Sciatic nerve (tissue), 2 donors: Measurements from ENCODE around the gene PPAN. TPM values are rescaled to one million over a fixed set of nuclear protein-coding genes. Genes with fewer than 3 reads are reported as not detected.
A peak's percentile ranks its signal among the peaks of the same experiment; 100 is the strongest.

Experiments
- ATAC-seq: fragments of 200-7000 bp; cut with Tn5 transposase; one replicate; pipeline ENCODE4 v1.9.1; 2020; ENCODE audit warnings: mild to moderate bottlenecking, moderate library complexity
- DNase-seq: peaks from one replicate; pipeline ENCODE4 v3.0.0-alpha.2; 2020; ENCODE audit warnings: low spot score
- intact Hi-C: fragments of 100-400 bp; cut with DNase I; formaldehyde crosslinking; loops from one replicate; pipeline ENCODE4 v1.14.2; 2022
- total RNA-seq: library from RNA; stranded (reverse); fragmentation: NEBNext Ultra II Directional; extraction: Animal tissue kit (Norgen Biotek cat#: 25700); gene quantifications from one replicate; pipeline ENCODE4 v1.2.1, GENCODE V29; 2021
- donor health status: DM: no; HTN: no; CAD: no.
- donor health status: DM: no; HTN: no; CAD: no.

The PPAN gene
- total RNA-seq, 1 donor from 2014 or later = 31.3 TPM

GRCh38 chr19:10134040-10134439 is 27.9 kb downstream of the PPAN start:
- intact Hi-C loops = no loop called here
- DNase-seq (no peak), ATAC-seq (no peak)

DNA sequence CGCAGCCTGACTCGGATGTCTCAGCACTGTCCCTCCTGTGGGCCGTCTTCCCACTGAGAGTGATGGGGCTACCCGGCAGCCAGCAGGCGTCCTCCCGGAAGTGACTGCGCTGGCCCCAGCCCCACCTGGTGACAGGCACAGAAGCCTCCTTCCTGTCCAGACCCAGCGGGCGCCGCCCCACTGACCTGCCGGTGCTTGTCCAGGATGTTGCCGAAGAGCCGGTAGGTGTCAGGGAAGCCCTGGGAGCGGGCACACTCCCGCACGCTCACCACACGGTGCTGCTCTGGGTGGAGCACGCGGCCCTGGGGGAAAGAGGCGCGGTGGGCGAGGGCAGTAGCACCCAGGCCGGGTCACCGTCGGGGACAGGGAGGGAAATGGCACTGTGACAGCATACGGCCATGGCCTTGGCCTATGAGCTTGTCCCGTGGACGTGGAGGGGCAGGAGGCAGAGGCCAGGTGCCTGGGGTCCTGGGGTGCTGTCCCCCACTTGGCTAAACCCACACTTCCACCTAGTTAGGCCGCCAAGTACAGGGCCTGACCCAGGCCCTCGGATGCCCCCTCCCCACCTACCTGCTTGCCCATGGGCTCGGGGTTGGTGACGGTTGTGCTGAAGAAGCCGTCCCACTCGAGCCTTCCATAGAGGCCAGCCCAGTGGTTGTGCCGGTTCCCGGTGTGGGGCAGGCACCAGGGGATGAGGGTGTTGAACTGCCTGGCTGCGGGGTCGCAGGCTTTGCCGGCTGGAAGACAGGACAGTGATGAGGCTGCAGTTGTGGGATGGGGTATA is 29.6 kb downstream of the PPAN start:
- ATAC-seq (no peak), DNase-seq (no peak)
- intact Hi-C loops = no loop called here

DNA sequence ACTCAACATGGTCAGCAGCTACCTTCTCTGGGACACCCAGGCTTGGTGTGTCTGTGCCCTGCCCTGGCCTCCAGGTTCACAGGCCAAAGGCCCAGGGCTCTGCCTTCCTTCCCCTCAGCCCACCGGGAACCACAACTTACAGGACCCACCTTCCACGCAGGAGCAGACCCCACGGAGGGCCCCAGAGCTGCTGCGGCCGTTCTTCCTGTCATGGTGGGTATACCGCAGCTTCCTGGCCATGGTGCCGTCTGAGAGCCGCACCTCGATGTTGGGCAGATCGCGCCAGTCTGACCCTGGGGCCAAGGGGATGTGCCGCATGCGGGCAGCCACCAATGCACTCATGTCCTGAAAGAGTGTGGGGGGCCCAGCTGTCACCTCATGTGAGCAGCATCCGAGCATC is 30.8 kb downstream of the PPAN start:
- ATAC-seq = no peak
- intact Hi-C loops = no loop called here
- no peak for DNase-seq

DNA sequence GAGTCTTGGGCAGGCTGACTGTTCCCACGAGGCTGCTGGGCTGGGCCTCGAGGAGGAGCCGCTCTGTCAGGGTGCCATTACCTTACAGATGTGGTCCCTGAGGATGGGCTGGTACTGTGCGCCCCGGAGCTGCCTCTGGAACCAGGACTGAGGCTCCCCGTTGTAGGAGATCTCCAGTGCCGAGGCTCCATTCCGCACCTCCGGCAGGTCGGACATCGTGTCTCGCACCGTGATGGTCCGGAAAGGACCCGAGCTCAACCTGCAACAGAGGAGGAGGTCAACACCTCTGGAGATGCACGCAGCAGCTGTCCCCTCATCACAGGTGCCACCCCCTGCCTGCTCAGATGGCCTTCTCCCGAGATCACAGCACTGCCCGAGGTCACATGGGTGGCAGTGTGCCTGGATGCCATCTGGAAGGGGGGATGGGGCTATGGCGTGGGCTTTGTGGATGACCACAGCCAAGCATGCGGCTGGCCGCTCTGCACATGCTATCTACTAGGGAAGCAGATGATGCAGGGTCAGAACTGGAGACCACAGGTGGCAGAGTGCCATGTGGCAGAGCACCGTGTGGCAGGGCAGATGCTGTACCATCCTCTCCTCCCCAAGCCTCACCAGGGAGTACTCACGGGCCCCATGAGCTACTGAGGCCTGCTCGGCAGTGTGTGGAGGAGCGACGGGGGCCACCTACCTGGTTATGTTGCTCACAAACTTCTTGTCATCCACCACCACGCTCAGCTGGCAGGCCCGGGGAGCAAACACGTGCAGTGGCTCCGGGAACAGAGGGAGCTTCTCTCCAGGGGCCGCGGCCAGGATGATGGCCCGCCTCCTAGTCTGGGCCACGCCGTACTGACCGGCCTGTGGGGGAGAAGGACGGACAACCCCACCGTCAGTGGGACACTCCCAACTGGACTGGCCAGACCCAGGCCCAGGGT is 31.9 kb downstream of the PPAN start:
- ATAC-seq = no peak
- intact Hi-C loops = no loop called here
- no peak for DNase-seq

DNA sequence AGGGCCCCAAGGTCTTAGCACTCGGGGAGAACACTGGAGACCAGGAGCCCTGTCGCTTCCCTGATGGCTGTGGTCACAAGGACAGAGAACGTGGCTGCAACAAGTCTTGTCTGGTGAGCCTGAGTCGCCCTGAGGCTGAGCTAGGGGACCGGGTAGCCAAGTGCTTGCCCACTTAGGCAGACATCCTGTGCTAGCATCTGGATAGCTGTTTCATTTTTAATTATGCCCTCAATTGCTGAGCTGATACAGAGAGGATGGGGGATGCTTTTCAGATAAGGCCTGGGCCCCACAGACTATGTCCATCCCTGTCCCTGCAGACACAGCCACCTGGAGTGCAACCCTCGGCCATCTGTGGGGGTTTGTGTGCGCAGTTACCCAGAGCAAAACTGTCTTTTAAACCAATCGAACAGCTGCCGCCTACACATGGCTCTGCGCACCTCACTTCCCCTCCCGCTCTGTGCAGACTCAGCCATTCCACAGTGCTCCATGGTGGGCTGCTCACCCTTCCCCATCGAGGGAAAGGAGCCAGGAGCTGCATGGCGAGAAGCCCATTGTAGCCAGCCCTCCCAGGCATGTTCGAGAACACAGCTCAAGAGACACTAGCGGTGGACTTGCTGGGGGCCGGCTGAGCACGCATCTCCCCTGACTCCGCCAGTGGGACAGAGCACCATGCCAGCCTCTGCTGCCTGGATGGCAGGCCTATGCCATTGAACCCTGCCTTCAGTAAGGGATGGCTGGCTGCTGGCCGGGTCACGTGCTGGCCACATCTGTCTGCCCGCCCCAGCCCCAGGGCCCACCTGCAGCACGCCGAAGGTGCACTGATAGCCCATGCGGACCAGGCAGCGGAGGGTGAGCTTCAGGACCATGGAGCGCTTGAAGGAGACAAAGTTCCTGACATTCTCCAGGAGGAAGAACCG is 33.0 kb downstream of the PPAN start:
- no peak for ATAC-seq
- DNase-seq = no peak
- intact Hi-C loops = no loop called here

DNA sequence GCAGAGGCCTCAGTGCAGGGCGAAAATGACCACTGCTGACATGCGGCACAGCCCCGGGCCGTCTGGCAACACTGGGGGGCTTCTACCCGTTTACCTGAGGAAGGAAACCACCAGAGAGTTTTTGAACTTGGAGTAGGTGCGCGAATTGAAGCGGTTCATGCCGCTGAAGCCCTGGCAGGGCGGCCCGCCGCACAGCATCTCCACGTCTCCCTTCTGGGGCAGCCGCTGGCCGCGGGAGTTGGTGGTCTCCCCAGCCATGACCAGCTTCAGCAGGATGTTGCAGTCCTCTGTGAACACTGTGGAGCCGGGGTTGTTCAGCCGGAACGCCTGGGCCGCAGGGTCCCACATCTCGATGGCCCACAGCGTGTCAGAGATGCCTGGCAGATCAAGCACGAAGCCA is 33.8 kb downstream of the PPAN start:
- DNase-seq = no peak
- intact Hi-C loops = no loop called here
- no peak for ATAC-seq

GRCh38 chr19:10141479-10141878 is 35.3 kb downstream of the PPAN start:
- intact Hi-C loops = no loop called here
- ATAC-seq = no peak
- no peak for DNase-seq

GRCh38 chr19:10141973-10142372 is 35.8 kb downstream of the PPAN start:
- intact Hi-C loops = no loop called here

GRCh38 chr19:10142701-10143375 is 36.7 kb downstream of the PPAN start:
- ATAC-seq (no peak), DNase-seq (no peak)
- intact Hi-C loops = no loop called here

More at GRCh38 chr19:10141973-10142372, 35.8 kb downstream of the PPAN start:
- ATAC-seq (no peak), DNase-seq (no peak)

GRCh38 chr19:10143681-10144080 is 37.5 kb downstream of the PPAN start:
- intact Hi-C loops = no loop called here
- ATAC-seq (no peak), DNase-seq (no peak)

DNA sequence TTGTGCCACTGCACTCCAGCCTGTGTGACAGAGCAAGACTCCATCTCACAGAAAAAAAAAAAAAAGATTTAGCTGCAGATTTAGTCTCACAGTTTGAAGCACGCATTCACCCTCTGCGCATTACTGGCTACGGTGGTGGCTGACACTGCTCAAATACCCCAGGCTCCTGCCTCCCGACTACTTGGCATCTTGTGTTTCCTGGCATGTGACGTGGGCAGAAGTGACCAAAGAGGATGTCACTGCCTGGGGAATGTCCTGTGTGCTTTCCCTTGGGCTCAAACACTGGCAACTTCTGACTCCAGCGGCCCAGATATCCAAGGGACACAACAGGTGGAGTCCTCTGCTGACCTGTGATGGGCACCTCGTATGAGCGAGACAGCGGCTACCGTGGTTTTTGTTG is 38.2 kb downstream of the PPAN start:
- intact Hi-C loops = no loop called here
- DNase-seq (no peak), ATAC-seq (peak; percentile 30)

DNA sequence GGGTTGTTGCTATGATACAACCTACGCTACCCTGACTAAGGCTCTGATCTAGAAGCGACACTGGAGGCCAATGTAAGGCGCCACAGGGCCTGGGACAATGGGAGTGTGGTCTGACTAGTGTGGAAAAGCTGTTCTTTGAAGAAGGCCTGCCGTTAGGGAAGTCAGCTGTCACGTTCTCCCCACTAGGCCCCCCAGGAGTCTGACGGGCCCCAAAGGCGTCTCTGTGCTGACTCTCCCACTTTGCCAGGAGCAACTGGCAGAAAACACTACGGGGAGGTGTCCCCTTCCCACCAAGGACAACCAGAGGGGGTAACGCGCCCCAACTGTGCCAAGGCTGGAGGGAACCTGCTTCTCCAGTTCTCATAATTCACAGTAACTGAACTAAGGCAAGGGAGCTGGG is 38.9 kb downstream of the PPAN start:
- DNase-seq = no peak
- no peak for ATAC-seq
- intact Hi-C loops = no loop called here

GRCh38 chr19:10146142-10146541 is 40.0 kb downstream of the PPAN start:
- ATAC-seq (no peak), DNase-seq (no peak)
- intact Hi-C loops = no loop called here

DNA sequence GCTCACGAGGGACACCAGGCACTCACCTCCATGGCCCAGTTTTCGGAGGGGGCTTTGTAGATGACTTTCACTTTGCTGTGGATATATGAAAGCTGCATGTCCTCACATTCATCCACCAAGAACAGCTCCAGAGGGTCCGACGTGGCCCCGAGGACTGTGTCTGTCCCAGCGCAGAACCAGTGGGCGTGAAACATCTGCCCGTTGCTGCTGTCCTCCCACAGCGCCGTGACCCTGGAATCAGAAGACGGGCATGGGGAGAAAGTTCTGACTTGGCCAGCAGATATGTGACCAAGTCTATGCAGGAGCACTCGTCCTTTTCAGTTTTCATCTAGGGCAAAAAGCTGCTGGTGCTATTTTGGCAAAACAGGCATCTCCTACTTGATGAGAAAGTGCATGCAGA is 43.3 kb downstream of the PPAN start:
- DNase-seq (no peak), ATAC-seq (no peak)
- intact Hi-C loops = no loop called here

GRCh38 chr19:10151521-10151920 is 45.4 kb downstream of the PPAN start:
- ATAC-seq = no peak
- intact Hi-C loops = no loop called here
- no peak for DNase-seq

GRCh38 chr19:10152100-10152499 is 45.9 kb downstream of the PPAN start:
- intact Hi-C loops = no loop called here
- no peak for DNase-seq
- no peak for ATAC-seq

GRCh38 chr19:10155839-10156238 is 49.7 kb downstream of the PPAN start:
- intact Hi-C loops = no loop called here
- no peak for ATAC-seq
- DNase-seq = no peak

DNA sequence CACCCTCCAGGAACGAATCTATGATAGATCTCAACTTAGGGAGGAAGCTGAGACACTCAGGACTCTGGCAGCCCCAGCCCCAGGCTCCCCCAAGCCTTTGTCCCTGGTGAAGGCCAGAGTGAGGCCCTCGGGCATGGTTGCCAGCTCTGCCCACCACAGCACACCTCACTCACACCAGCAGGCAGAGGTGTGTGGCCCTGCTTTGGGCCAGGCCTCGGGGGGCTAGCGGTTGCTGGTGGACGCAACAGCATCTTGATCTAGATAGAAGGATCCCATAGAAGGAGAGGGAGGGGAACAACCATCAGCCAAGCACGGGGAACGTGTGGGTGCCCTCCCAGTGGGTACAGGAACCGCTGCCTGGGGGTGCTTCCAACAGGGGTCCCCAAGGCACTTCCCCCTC is 51.9 kb downstream of the PPAN start:
- DNase-seq = no peak
- intact Hi-C loops = no loop called here
- ATAC-seq = no peak

DNA sequence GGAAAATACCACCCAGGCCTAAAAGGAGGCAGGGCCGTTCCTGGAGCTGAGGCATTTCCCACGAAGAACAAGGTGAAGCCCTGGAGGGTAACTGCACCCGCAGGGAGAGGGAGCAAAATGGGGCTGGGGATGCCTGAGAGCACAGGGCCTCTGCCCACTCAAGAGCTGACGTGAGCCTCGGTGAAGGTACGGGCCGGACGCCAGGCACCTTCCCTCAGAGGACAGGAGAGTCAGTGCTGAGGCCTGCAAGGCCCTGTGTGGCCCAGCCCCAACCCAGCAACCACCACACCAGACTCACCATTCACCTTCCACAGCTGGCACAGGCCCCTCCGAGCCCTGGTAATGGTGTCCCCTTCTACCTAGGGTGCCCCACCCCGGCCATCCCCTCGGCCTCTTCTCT is 52.3 kb downstream of the PPAN start:
- ATAC-seq (no peak), DNase-seq (no peak)
- intact Hi-C loops = no loop called here
